KMS-11 (cell line): Measurements from ENCODE around the gene SPOCK2.

ENCODE experiments used
- H2AFZ ChIP-seq: fragments of 200-600 bp; sonication (generic); 2 replicates; pipeline ENCODE4 v1.6.1; 2016; ENCODE audit warnings: antibody characterized with exemption, mixed run types, low read depth
- H3K27ac ChIP-seq: fragments of 200-600 bp; sonication (generic); 2 replicates; pipeline ENCODE4 v1.6.1; 2016; ENCODE audit warnings: mild to moderate bottlenecking, mixed run types
- H3K27me3 ChIP-seq: fragments of 200-600 bp; sonication (generic); 2 replicates; pipeline ENCODE4 v1.6.1; 2017; ENCODE audit warnings: mild to moderate bottlenecking, low read depth, mixed run types, moderate library complexity; ENCODE audit not compliant: insufficient read depth
- H3K36me3 ChIP-seq: fragments of 200-600 bp; sonication (generic); 2 replicates; pipeline ENCODE4 v1.6.1; 2017; ENCODE audit warnings: mild to moderate bottlenecking, mixed run types; ENCODE audit not compliant: insufficient read depth
- H3K4me1 ChIP-seq: fragments of 200-600 bp; sonication (generic); 2 replicates; pipeline ENCODE4 v1.6.1; 2016; ENCODE audit warnings: mild to moderate bottlenecking, low read depth, mixed run types; ENCODE audit not compliant: poor library complexity, severe bottlenecking
- H3K4me2 ChIP-seq: fragments of 200-600 bp; sonication (generic); 2 replicates; pipeline ENCODE4 v1.7.0; 2016; ENCODE audit warnings: mild to moderate bottlenecking, mixed run types
- H3K4me3 ChIP-seq: fragments of 200-600 bp; sonication (generic); IDR thresholded peaks from 2 replicates; pipeline ENCODE4 v1.6.1; 2017; ENCODE audit warnings: low read depth, low read length, mixed read lengths; ENCODE audit not compliant: insufficient read depth
- H3K79me2 ChIP-seq: fragments of 200-600 bp; sonication (generic); 2 replicates; pipeline ENCODE4 v1.6.1; 2016; ENCODE audit warnings: low read depth, mixed run types; ENCODE audit not compliant: insufficient read depth
- H3K9ac ChIP-seq: fragments of 200-600 bp; sonication (generic); 2 replicates; pipeline ENCODE4 v1.6.1; 2016; ENCODE audit warnings: mild to moderate bottlenecking, mixed run types
- H4K20me1 ChIP-seq: fragments of 200-600 bp; sonication (generic); 2 replicates; pipeline ENCODE4 v1.6.1; 2016; ENCODE audit warnings: mild to moderate bottlenecking, mixed run types; ENCODE audit not compliant: insufficient read depth
- TF ChIP-seq, protein P1 (sequence below): fragments of 200-600 bp; sonication (generic); conservative IDR thresholded peaks from 2 replicates; pipeline ENCODE4 v1.6.1; 2017; ENCODE audit warnings: low read depth, mild to moderate bottlenecking, antibody characterized with exemption, low read length, moderate library complexity, mixed read lengths

SPOCK2 gene

DNA sequence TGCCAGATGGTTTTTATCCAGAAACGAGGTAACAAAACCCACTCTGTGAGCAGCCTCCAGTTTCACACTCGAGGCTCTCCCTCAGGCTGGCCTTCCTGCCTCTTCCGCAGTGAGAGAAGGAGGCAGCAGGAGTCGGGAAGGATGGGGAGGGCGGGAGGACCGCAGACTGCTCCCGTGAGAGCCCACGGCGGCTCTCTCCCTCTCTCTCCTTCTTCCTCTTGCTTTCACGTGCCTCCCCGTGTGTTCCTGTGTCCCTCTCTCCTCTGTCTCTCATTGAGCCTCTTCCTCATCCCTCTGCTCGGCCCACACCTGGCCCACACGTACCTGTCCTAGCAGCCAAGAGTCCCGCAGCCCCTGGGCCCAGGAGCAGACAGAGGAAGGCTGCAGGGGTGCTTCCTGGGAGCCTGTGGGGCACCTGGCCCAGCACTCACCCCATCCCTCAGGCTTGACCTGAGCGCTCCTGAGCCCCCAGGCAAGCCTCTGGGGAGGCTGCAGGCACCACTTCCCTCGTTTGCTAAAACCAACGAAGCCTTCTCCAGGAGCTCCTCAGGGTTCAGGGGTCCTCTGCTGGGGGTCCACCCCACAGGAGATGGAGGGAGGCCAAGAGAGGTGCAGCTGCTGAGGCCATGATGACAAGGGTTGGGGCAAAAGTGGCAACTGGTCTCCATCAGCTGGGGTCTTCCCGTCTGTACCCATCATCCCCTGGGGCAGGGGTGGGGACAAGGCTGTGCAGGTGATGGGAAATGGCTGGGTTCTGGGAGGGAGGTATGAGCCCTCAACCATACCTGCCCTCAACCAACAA lies 13.6 kb downstream of the SPOCK2 start:
- H3K4me2 ChIP-seq, result no peak overlapping the region
- TF ChIP-seq, protein P1, sequence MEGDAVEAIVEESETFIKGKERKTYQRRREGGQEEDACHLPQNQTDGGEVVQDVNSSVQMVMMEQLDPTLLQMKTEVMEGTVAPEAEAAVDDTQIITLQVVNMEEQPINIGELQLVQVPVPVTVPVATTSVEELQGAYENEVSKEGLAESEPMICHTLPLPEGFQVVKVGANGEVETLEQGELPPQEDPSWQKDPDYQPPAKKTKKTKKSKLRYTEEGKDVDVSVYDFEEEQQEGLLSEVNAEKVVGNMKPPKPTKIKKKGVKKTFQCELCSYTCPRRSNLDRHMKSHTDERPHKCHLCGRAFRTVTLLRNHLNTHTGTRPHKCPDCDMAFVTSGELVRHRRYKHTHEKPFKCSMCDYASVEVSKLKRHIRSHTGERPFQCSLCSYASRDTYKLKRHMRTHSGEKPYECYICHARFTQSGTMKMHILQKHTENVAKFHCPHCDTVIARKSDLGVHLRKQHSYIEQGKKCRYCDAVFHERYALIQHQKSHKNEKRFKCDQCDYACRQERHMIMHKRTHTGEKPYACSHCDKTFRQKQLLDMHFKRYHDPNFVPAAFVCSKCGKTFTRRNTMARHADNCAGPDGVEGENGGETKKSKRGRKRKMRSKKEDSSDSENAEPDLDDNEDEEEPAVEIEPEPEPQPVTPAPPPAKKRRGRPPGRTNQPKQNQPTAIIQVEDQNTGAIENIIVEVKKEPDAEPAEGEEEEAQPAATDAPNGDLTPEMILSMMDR, result no peak
- no peaks in the 10 kb centered on the region for H3K4me1 ChIP-seq
- H3K4me3 ChIP-seq, result no peak overlapping the region
- no peak overlapping the region for H3K9ac ChIP-seq
- no peaks in the 10 kb centered on the region for H4K20me1 ChIP-seq
- no peak overlapping the region for H2AFZ ChIP-seq
- H3K27me3 ChIP-seq, result no peaks in the 10 kb centered on the region
- no peaks in the 10 kb centered on the region for H3K79me2 ChIP-seq
- H3K27ac ChIP-seq, result no peak overlapping the region
- H3K36me3 ChIP-seq, result no peaks in the 10 kb centered on the region

DNA sequence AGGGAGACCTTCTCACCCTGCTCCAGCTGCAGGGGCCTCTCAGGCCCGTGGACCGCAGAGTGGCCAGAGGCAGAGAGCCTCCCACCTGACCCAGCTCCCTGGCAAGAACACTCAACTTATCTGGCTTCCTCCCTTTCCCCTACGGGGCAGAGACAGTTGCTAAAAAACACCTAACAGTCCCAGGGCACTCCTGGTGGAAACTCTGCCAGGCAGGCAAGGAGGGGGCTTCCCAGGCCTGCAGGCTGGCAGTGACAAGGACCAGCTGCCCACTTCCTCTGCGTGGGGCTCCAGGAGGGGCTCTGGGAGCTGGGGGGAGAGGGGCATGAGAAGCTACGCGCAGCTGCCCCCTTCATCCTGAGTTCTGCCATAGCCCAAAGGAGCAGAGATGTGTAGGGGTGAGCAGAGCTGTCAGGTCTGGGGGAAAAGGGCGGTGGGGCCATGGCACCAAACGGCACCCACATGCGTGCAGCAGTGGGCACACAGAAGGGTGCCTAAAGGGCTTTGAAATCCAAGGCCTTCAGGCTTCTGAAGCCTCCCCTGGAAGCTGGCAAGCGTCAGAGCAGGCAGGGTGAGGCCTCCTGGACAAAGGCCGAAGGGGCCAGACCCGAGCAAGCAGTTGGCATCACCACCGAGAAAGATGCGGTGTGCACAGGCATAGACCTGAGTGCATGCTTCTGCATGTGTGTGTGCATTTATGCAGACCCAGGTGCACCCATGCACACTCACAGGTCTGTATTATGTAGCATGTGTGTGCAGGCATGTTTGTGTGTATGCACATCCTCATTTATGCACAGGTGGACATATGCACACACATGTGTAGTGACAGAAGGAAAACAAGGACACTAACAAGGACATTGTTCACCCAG lies 14.4 kb downstream of the SPOCK2 start:
- no peaks in the 10 kb centered on the region for H3K79me2 ChIP-seq
- H3K4me2 ChIP-seq, result no peak overlapping the region
- no peaks in the 10 kb centered on the region for H3K36me3 ChIP-seq
- H3K27me3 ChIP-seq, result no peaks in the 10 kb centered on the region
- H3K4me3 ChIP-seq, result no peak overlapping the region
- no peak overlapping the region for H3K27ac ChIP-seq
- no peak overlapping the region for H3K9ac ChIP-seq
- no peak overlapping the region for H2AFZ ChIP-seq
- no peaks in the 10 kb centered on the region for H4K20me1 ChIP-seq
- no peaks in the 10 kb centered on the region for H3K4me1 ChIP-seq
- TF ChIP-seq, protein P1, result no peak

DNA sequence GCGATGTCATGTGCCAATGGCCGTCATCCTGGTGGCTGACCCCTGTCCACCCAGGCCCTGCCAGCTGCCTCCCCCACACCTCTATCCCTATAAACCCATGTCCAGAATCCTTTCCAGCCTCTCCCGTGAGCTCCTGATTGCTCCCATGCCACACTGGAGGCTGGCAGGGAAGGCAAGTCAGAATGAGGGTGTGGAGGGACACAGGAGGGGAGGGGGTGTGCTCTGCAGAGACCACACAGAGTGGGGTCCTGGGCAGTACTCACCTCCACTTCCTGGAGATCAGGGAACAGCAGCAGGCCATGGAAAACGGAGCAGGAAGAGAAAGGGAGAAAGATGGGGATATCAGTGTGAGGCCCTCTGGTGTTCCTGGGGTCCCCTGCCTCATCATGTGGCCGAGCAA lies 15.7 kb downstream of the SPOCK2 start:
- H3K79me2 ChIP-seq, result no peaks in the 10 kb centered on the region
- H3K27me3 ChIP-seq, result no peaks in the 10 kb centered on the region
- H3K4me1 ChIP-seq, result no peaks in the 10 kb centered on the region
- H3K9ac ChIP-seq, result no peak overlapping the region
- TF ChIP-seq, protein P1, result no peak
- no peak overlapping the region for H3K27ac ChIP-seq
- H4K20me1 ChIP-seq, result no peaks in the 10 kb centered on the region
- H3K4me3 ChIP-seq, result no peak overlapping the region
- H3K36me3 ChIP-seq, result no peaks in the 10 kb centered on the region
- H2AFZ ChIP-seq, result no peak overlapping the region
- no peak overlapping the region for H3K4me2 ChIP-seq

DNA sequence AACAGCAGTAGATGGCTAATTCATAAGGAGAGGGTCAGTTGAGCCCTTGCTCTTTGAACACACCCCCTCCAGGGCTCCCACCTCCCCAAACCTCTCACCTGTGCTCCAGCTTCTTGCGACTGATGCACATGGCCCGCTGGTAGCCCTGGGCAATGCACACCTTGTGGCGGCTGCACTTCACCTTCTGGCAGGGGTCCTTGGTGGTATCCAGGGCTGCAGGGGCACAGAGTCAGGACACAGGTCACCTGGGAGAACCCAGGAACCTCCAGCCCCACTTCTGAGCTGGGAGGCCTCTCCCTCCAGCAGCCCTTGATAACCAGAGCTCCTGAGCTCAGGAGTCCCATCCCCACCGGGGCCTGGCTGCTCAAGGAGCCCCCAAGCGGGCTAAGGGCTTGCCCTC lies 16.3 kb downstream of the SPOCK2 start:
- Histone ChIP-seq H3K27me3 (no peaks in the 10 kb centered on the region), H3K27ac (no peak overlapping the region)
- TF ChIP-seq, protein P1, result no peak

More for the DNA sequence above, 16.3 kb downstream of the SPOCK2 start:
- H3K36me3 ChIP-seq, result no peaks in the 10 kb centered on the region
- no peak overlapping the region for H3K4me2 ChIP-seq
- H3K9ac ChIP-seq, result no peak overlapping the region
- no peaks in the 10 kb centered on the region for H3K4me1 ChIP-seq
- no peak overlapping the region for H2AFZ ChIP-seq
- no peaks in the 10 kb centered on the region for H3K79me2 ChIP-seq
- no peaks in the 10 kb centered on the region for H4K20me1 ChIP-seq
- H3K4me3 ChIP-seq, result no peak overlapping the region
